CMK (cell line): ENCODE measurements around the gene ACKR3.

Experiments
- DNase-seq: peaks from one replicate; pipeline ENCODE4 v3.0.0-alpha.2; 2010; ENCODE audit warnings: low read depth

Gene ACKR3

GRCh38 chr2:236631856-236632291, 62.2 kb downstream of the ACKR3 start:
- DNase-seq: no peak
